Mammary epithelial cell (primary cell): Measurements from ENCODE around the gene TMEM270.

Source experiments
- EZH2 ChIP-seq: IDR thresholded peaks from 2 replicates; pipeline ENCODE4 v1.6.1; 2012; ENCODE audit warnings: low read length, inconsistent platforms, borderline replicate concordance
- TF ChIP-seq, protein P1 (sequence below), 2 donors: IDR thresholded peaks in 1 of 2; conservative IDR thresholded peaks in 1 of 2; 2 replicates each; pipeline ENCODE4 v1.5.1; 2011 to 2012; ENCODE audit warnings: inconsistent platforms in 2 of 2, low read length in 2 of 2, mild to moderate bottlenecking in 2 of 2, control low read depth in 1 of 2, low read depth in 1 of 2; ENCODE audit not compliant: insufficient read depth in 1 of 2; ENCODE audit errors: extremely low read depth in 1 of 2

DNA sequence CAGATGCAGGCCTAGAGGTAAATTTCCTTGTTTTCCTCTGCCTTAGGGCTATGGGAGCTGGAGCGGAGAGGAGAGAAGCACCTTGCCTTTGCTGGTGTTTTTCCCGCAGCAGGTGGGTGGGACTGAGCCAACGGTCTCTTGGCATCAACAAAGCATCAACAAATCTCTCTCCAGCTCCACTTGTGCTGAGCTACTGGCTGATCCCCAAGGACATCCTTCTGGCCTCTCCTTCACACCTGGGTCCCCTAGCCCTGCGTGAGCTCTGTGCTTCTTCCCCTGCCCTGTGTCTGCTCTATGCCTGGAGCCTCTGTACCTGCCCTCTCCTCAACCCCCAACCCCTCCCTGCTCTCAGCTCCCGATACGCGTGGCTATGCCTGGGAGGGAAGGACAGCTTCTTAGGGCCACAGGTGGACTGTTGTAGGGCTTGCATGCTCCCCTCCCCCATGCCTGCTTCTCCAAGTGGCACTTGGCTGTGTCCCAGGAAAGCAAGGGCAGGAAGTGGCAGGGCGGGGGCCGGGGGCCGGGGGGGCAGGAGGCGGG is 33.3 kb upstream of the TMEM270 start:
- TF ChIP-seq, protein P1, sequence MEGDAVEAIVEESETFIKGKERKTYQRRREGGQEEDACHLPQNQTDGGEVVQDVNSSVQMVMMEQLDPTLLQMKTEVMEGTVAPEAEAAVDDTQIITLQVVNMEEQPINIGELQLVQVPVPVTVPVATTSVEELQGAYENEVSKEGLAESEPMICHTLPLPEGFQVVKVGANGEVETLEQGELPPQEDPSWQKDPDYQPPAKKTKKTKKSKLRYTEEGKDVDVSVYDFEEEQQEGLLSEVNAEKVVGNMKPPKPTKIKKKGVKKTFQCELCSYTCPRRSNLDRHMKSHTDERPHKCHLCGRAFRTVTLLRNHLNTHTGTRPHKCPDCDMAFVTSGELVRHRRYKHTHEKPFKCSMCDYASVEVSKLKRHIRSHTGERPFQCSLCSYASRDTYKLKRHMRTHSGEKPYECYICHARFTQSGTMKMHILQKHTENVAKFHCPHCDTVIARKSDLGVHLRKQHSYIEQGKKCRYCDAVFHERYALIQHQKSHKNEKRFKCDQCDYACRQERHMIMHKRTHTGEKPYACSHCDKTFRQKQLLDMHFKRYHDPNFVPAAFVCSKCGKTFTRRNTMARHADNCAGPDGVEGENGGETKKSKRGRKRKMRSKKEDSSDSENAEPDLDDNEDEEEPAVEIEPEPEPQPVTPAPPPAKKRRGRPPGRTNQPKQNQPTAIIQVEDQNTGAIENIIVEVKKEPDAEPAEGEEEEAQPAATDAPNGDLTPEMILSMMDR (conservative IDR thresholded peaks at IDR 0.05 in 1 of 2, IDR thresholded peaks at IDR 0.05 in 1 of 2; ENCODE audit: extremely low read depth in 1 of 2, insufficient read depth in 1 of 2, low read depth in 1 of 2, low read length in 2 of 2), result no peak
- TF ChIP-seq EZH2, result no peak
